Hair follicle dermal papilla cell (primary cell): ENCODE results near the gene GPC6. TPM values are rescaled to one million over a fixed set of nuclear protein-coding genes. Genes with fewer than 3 reads are reported as not detected.

Experiments used
- small RNA-seq: library from RNA; depleted of rRNA; stranded (forward); fragments of <200 nt; gene quantifications from one replicate; pipeline ENCODE3, GENCODE V24; 2012
- total RNA-seq: library from RNA; depleted of rRNA; stranded (reverse); fragments of >200 nt; gene quantifications from 2 replicates; pipeline ENCODE4 v1.2.3, GENCODE V29; 2012

GPC6 gene
- 4.6 and 9.1 TPM in 2 replicates for total RNA-seq

GRCh38 chr13:93226623-93227279, at the start of gene GPC6:
Gene GPC6, plus strand, starts transcription at chr13:93226807.

Small RNA genes within 50 kb of the gene (small RNA-seq; reads per million reads assigned to genes)
- not detected for gene RNA5SP35
